DND-41 (cell line): ENCODE results near the gene RAPSN.
"Not testable (repeated sequence)": the region's sequence is repeated elsewhere in the genome, so short reads cannot be mapped to it uniquely, and the experiment has no call there.

Experiments used
- ATAC-seq: fragments of 200-7000 bp; cut with Tn5 transposase; 3 replicates; pipeline ENCODE4 v1.9.1; 2021; ENCODE audit warnings: low read depth; ENCODE audit not compliant: insufficient read depth
- DNase-seq: peaks from one replicate; pipeline ENCODE4 v3.0.0-alpha.2; 2020
- H2AFZ ChIP-seq: 2 replicates; pipeline ENCODE4 v1.6.0; 2012; ENCODE audit warnings: low read depth, low read length
- H3K27ac ChIP-seq: 2 replicates; pipeline ENCODE4 v1.5.1; 2012; ENCODE audit warnings: low read length, inconsistent platforms
- H3K27me3 ChIP-seq: fragments of 200-600 bp; sonication (generic); 2 replicates; pipeline ENCODE4 v1.6.0; 2012; ENCODE audit warnings: low read length, mild to moderate bottlenecking, inconsistent platforms; ENCODE audit not compliant: insufficient read depth, poor library complexity
- H3K36me3 ChIP-seq: 2 replicates; pipeline ENCODE4 v1.5.1; 2012; ENCODE audit warnings: low read length, inconsistent platforms; ENCODE audit not compliant: insufficient read depth
- H3K4me1 ChIP-seq: 2 replicates; pipeline ENCODE4 v1.5.1; 2012; ENCODE audit warnings: mild to moderate bottlenecking, low read length; ENCODE audit not compliant: insufficient read depth
- H3K4me2 ChIP-seq: 2 replicates; pipeline ENCODE4 v1.6.0; 2012; ENCODE audit warnings: mild to moderate bottlenecking, moderate library complexity, low read length, inconsistent platforms; ENCODE audit not compliant: insufficient read depth
- H3K4me3 ChIP-seq, 2 experiments: fragments of 200-600 bp in 1 of 2; shearing (Covaris generic) in 1 of 2; 2 replicates each; pipeline ENCODE4 v1.5.1; 2012 to 2016; ENCODE audit warnings: inconsistent platforms in 2 of 2, low read length in 2 of 2, mild to moderate bottlenecking in 2 of 2, low read depth in 1 of 2, moderate library complexity in 1 of 2
- H3K79me2 ChIP-seq: 2 replicates; pipeline ENCODE4 v1.6.0; 2012; ENCODE audit warnings: low read length, inconsistent platforms; ENCODE audit not compliant: insufficient read depth
- H3K9ac ChIP-seq: 2 replicates; pipeline ENCODE4 v1.6.0; 2012; ENCODE audit warnings: low read depth, mild to moderate bottlenecking, inconsistent platforms, low read length, moderate library complexity
- H3K9me3 ChIP-seq: 2 replicates; pipeline ENCODE4 v1.5.1; 2012; ENCODE audit warnings: low read length, moderate library complexity, mild to moderate bottlenecking, inconsistent platforms; ENCODE audit not compliant: insufficient read depth, severe bottlenecking
- H4K20me1 ChIP-seq: 2 replicates; pipeline ENCODE4 v1.6.0; 2012; ENCODE audit warnings: low read length; ENCODE audit not compliant: insufficient read depth
- CTCF ChIP-seq: IDR thresholded peaks from 2 replicates; pipeline ENCODE4 v1.5.1; 2012; ENCODE audit warnings: borderline replicate concordance, low read length, moderate library complexity, mild to moderate bottlenecking; ENCODE audit not compliant: poor library complexity, severe bottlenecking; ENCODE audit errors: extremely low read depth
- EZH2 ChIP-seq: IDR thresholded peaks from 3 replicates; pipeline ENCODE4 v1.6.1; 2012; ENCODE audit warnings: borderline replicate concordance, low read depth, mild to moderate bottlenecking, moderate library complexity, low read length, inconsistent platforms; ENCODE audit not compliant: severe bottlenecking

RAPSN gene

GRCh38 chr11:47461876-47462275 lies 12.9 kb upstream of the RAPSN start:
- ATAC-seq (no peak), DNase-seq (no peak)
- no peak overlapping the region for H2AFZ ChIP-seq
- no peak overlapping the region for H3K9ac ChIP-seq
- H3K27ac ChIP-seq, result no peak overlapping the region
- H3K4me3 ChIP-seq, result no peak overlapping the region
- peaks cover 12% of the 10 kb centered on the region for H4K20me1 ChIP-seq
- no peak overlapping the region for H3K4me2 ChIP-seq
- H3K4me1 ChIP-seq, result no peaks in the 10 kb centered on the region
- peaks cover 9% of the 10 kb centered on the region; the same call in 1 of the 2 replicates for H3K79me2 ChIP-seq
- H3K27me3 ChIP-seq, result no peaks in the 10 kb centered on the region
- TF ChIP-seq EZH2 (no peak), CTCF (no peak)
- H3K9me3 ChIP-seq, result no peaks in the 10 kb centered on the region
- H3K36me3 ChIP-seq, result peaks cover 27% of the 10 kb centered on the region

- no peak for ATAC-seq
- no peak overlapping the region for H3K4me2 ChIP-seq
- TF ChIP-seq CTCF, result no peak
- TF ChIP-seq EZH2, result no peak
- H3K4me3 ChIP-seq, result no peak overlapping the region
- no peak for DNase-seq
- peaks cover 7% of the 10 kb centered on the region; the same call in 1 of the 2 replicates for H3K79me2 ChIP-seq
- H3K27ac ChIP-seq, result no peak overlapping the region
- H3K4me1 ChIP-seq, result no peaks in the 10 kb centered on the region
- no peak overlapping the region for H3K9ac ChIP-seq
- H4K20me1 ChIP-seq, result peaks cover 8% of the 10 kb centered on the region; the same call in 1 of the 2 replicates
- H3K9me3 ChIP-seq, result no peaks in the 10 kb centered on the region
- H3K36me3 ChIP-seq, result peaks cover 22% of the 10 kb centered on the region
- no peak overlapping the region for H2AFZ ChIP-seq
- H3K27me3 ChIP-seq, result no peaks in the 10 kb centered on the region
Measured at GRCh38 chr11:47460571-47461235, 11.8 kb upstream of the RAPSN start.

GRCh38 chr11:47454258-47454671 lies 5.3 kb upstream of the RAPSN start:
- H2AFZ ChIP-seq, result peak overlapping the region; percentile 65
- not testable (repeated sequence) for H3K9me3 ChIP-seq, H3K27me3 ChIP-seq, H3K36me3 ChIP-seq, H3K79me2 ChIP-seq, H3K27ac ChIP-seq, H3K9ac ChIP-seq, H4K20me1 ChIP-seq, H3K4me3 ChIP-seq, H3K4me2 ChIP-seq, H3K4me1 ChIP-seq
- DNase-seq (peak; percentile 79), ATAC-seq (peak; percentile 91)
- peak; percentile 90 for TF ChIP-seq CTCF
